Keratinocyte (primary cell): Measurements from ENCODE around the gene TAPBP. TPM values are rescaled to one million over a fixed set of nuclear protein-coding genes. Genes with fewer than 3 reads are reported as not detected.

ENCODE experiments used
- DNase-seq: peaks from one replicate; pipeline ENCODE4 v3.0.0-alpha.2; 2011; ENCODE audit warnings: low read depth, missing footprints, low spot score
- FAIRE-seq: peaks from 2 replicates; lab custom pipeline; 2011; peaks lifted over from hg19 to GRCh38; lab: Jason Lieb, UNC
- H2AFZ ChIP-seq: 2 replicates; pipeline ENCODE4 v1.6.0; 2012; ENCODE audit warnings: low read length, control low read depth, inconsistent platforms; ENCODE audit not compliant: control insufficient read depth
- H3K27ac ChIP-seq: 2 replicates; pipeline ENCODE4 v1.5.1; 2011; ENCODE audit warnings: low read length; ENCODE audit not compliant: control insufficient read depth, insufficient read depth
- H3K27me3 ChIP-seq: 3 replicates; pipeline ENCODE4 v1.6.0; 2011; ENCODE audit warnings: low read length; ENCODE audit not compliant: control insufficient read depth, insufficient read depth; ENCODE audit errors: extremely low read depth
- H3K36me3 ChIP-seq, 2 experiments: 2 replicates in 1 of 2; 3 replicates in 1 of 2; pipeline ENCODE4 v1.5.1; 2011; ENCODE audit warnings: low read length in 2 of 2, mild to moderate bottlenecking in 1 of 2; ENCODE audit not compliant: control insufficient read depth in 2 of 2, insufficient read depth in 2 of 2; ENCODE audit errors: extremely low read depth in 1 of 2
- H3K4me1 ChIP-seq: 3 replicates; pipeline ENCODE4 v1.5.1; 2011; ENCODE audit warnings: low read length; ENCODE audit not compliant: control insufficient read depth, insufficient read depth; ENCODE audit errors: extremely low read depth
- H3K4me2 ChIP-seq: 3 replicates; pipeline ENCODE4 v1.6.0; 2011; ENCODE audit warnings: low read depth, low read length; ENCODE audit not compliant: control insufficient read depth, insufficient read depth; ENCODE audit errors: extremely low read depth
- H3K4me3 ChIP-seq, 3 experiments: fragments of 200-600 bp in 1 of 3; sonication (generic) in 1 of 3; 2 replicates in 2 of 3; 3 replicates in 1 of 3; pipeline ENCODE4 v1.5.1; 2011 to 2016; ENCODE audit warnings: low read length in 3 of 3, mild to moderate bottlenecking in 3 of 3, control low read depth in 2 of 3, inconsistent platforms in 1 of 3, low read depth in 1 of 3, mixed read lengths in 1 of 3, mixed run types in 1 of 3, moderate library complexity in 1 of 3; ENCODE audit not compliant: control insufficient read depth in 2 of 3, insufficient read depth in 2 of 3; ENCODE audit errors: extremely low read depth in 1 of 3
- H3K79me2 ChIP-seq: 2 replicates; pipeline ENCODE4 v1.6.0; 2012; ENCODE audit warnings: low read length; ENCODE audit not compliant: control insufficient read depth, insufficient read depth
- H3K9ac ChIP-seq: 3 replicates; pipeline ENCODE4 v1.6.0; 2011; ENCODE audit warnings: low read length; ENCODE audit not compliant: control insufficient read depth, insufficient read depth; ENCODE audit errors: extremely low read depth
- H3K9me1 ChIP-seq: 3 replicates; pipeline ENCODE4 v1.6.0; 2011; ENCODE audit warnings: low read length; ENCODE audit not compliant: control insufficient read depth, insufficient read depth; ENCODE audit errors: extremely low read depth
- H3K9me3 ChIP-seq: 2 replicates; pipeline ENCODE4 v1.5.1; 2012; ENCODE audit warnings: low read depth, low read length; ENCODE audit not compliant: control insufficient read depth
- H4K20me1 ChIP-seq: 3 replicates; pipeline ENCODE4 v1.6.0; 2011; ENCODE audit warnings: low read length; ENCODE audit not compliant: control insufficient read depth, insufficient read depth; ENCODE audit errors: extremely low read depth
- CTCF ChIP-seq, 3 experiments: IDR thresholded peaks in 1 of 3; conservative IDR thresholded peaks in 1 of 3; optimal IDR thresholded peaks in 1 of 3; 2 replicates in 2 of 3; 3 replicates in 1 of 3; pipeline versions ENCODE3 to v1.5.1; 2011; ENCODE audit warnings: low read length in 3 of 3, mild to moderate bottlenecking in 3 of 3, moderate library complexity in 2 of 3, control low read depth in 1 of 3, inconsistent platforms in 1 of 3; ENCODE audit not compliant: insufficient read depth in 2 of 3; ENCODE audit errors: extremely low read depth in 1 of 3
- EZH2 ChIP-seq: IDR thresholded peaks from one replicate; pipeline ENCODE4 v1.6.1; 2012; ENCODE audit warnings: inconsistent platforms, mild to moderate bottlenecking, low read length, moderate library complexity
- dilution Hi-C: fragments of 300-500 bp; cut with MboI; formaldehyde crosslinking; loops from one replicate; pipeline ENCODE4 v1.7.0; 2020; ENCODE audit warnings: low sequenced_read_pairs; ENCODE audit not compliant: extremely low pct_ligation_motif_present
- polyA plus RNA-seq, 5 experiments: library from polyadenylated mRNA; depleted of rRNA in 3 of 5; stranded (reverse) in 3 of 5; stranded (forward) in 1 of 5; unstranded in 1 of 5; fragments of >200 nt; gene quantifications; 1 replicate in 1 of 5; 2 replicates in 3 of 5; 3 replicates in 1 of 5; pipeline versions ENCODE4 v1.2.1 to v1.2.3, GENCODE V29; 2011 to 2012; ENCODE audit warnings: missing spikeins in 2 of 5, low read depth in 1 of 5, low replicate concordance in 1 of 5

TAPBP gene
- polyA plus RNA-seq, 1 donor (not counting 4 experiments of a cell fraction or from before 2014, with no cell fraction given) = 22.2 TPM

GRCh38 chr6:33324125-33324524 is 10.2 kb upstream of the TAPBP start:
- H3K4me3 ChIP-seq = peak overlapping the region in 1 of 3 experiments; percentile 80
- TF ChIP-seq CTCF (optimal IDR thresholded peaks at IDR 0.05 in 1 of 3, IDR thresholded peaks at IDR 0.05 in 1 of 3, conservative IDR thresholded peaks at IDR 0.05 in 1 of 3; ENCODE audit: extremely low read depth in 1 of 3, insufficient read depth in 2 of 3, low read length in 3 of 3) (no peak), EZH2 (no peak)
- peaks cover 34% of the 10 kb centered on the region for H3K4me1 ChIP-seq
- H3K9me1 ChIP-seq = no peaks in the 10 kb centered on the region
- peak overlapping the region; percentile 78 for H2AFZ ChIP-seq
- no peaks in the 10 kb centered on the region for H4K20me1 ChIP-seq
- H3K4me2 ChIP-seq = peak overlapping the region; percentile 85
- dilution Hi-C loops = no loop called here
- no peaks in the 10 kb centered on the region for H3K27me3 ChIP-seq
- no peak for DNase-seq
- H3K36me3 ChIP-seq = peaks cover 10 to 17% of the 10 kb centered on the region in 2 experiments
- no peak for FAIRE-seq
- H3K9me3 ChIP-seq = no peaks in the 10 kb centered on the region
- H3K27ac ChIP-seq = no peak overlapping the region
- H3K9ac ChIP-seq = no peak overlapping the region
- H3K79me2 ChIP-seq = peaks cover 33% of the 10 kb centered on the region

GRCh38 chr6:33323623-33323948 is 9.7 kb upstream of the TAPBP start:
- FAIRE-seq (no peak), DNase-seq (no peak)
- Histone ChIP-seq H2AFZ (peak overlapping the region; percentile 78), H3K36me3 (peaks cover 15 to 23% of the 10 kb centered on the region in 2 experiments), H4K20me1 (no peaks in the 10 kb centered on the region), H3K27ac (peak overlapping the region; percentile 22), H3K4me1 (peaks cover 39% of the 10 kb centered on the region), H3K9me3 (no peaks in the 10 kb centered on the region), H3K4me2 (peak overlapping the region; percentile 85), H3K4me3 (peak overlapping the region; percentile 51 to 80 (median 65)), H3K9me1 (no peaks in the 10 kb centered on the region), H3K27me3 (no peaks in the 10 kb centered on the region), H3K79me2 (peaks cover 38% of the 10 kb centered on the region), H3K9ac (peak overlapping the region; percentile 91)
- TF ChIP-seq EZH2 (no peak), CTCF (optimal IDR thresholded peaks at IDR 0.05 in 1 of 3, IDR thresholded peaks at IDR 0.05 in 1 of 3, conservative IDR thresholded peaks at IDR 0.05 in 1 of 3; ENCODE audit: extremely low read depth in 1 of 3, insufficient read depth in 2 of 3, low read length in 3 of 3) (no peak)
- dilution Hi-C loops = no loop called here
